Nephron progenitor cell (in vitro differentiated cells): ENCODE results near the gene DNAH17.

Experiments used
- DNase-seq: peaks from one replicate; pipeline ENCODE4 v3.0.0; 2021
- H3K27ac Mint-ChIP-seq: 2 replicates; pipeline ENCODE4 v1.8.0; 2021; ENCODE audit warnings: mild to moderate bottlenecking, moderate library complexity, mixed read lengths
- H3K27me3 Mint-ChIP-seq: 2 replicates; pipeline ENCODE4 v1.8.0; 2021; ENCODE audit warnings: mild to moderate bottlenecking, low read depth, mixed read lengths; ENCODE audit not compliant: poor library complexity
- H3K36me3 Mint-ChIP-seq: 2 replicates; pipeline ENCODE4 v1.8.0; 2021; ENCODE audit warnings: low read depth, mixed read lengths
- H3K4me1 Mint-ChIP-seq: 2 replicates; pipeline ENCODE4 v1.8.0; 2021; ENCODE audit warnings: mixed read lengths
- H3K4me3 Mint-ChIP-seq: 2 replicates; pipeline ENCODE4 v1.8.0; 2021; ENCODE audit warnings: mild to moderate bottlenecking, moderate library complexity, mixed read lengths
- H3K9me3 Mint-ChIP-seq: 2 replicates; pipeline ENCODE4 v1.8.0; 2021; ENCODE audit warnings: mild to moderate bottlenecking, moderate library complexity, mixed read lengths
- TF ChIP-seq, protein P1 (sequence below): fragments of 200-600 bp; sonication (generic); IDR thresholded peaks from 2 replicates; pipeline ENCODE4 v1.5.0; 2021; ENCODE audit warnings: antibody characterized with exemption

Gene DNAH17

DNA sequence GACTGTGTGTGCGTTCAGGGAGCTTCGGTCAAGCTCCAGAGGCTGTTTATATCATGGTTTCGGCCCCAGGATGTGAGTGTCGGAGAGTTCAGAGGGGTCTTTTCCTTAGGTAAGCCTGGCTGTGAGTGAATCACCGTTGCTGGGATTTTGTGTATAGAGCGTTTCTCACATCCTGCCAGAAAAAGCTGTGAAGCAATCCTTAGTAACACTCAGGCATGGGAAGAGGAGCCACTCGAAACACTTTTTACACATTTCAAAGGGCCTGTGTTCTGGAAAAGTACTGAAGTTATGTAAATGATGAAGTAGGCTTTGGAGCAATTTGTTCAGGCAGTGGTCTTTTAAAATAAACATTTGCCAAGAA lies 198.1 kb downstream of the DNAH17 start:
- Mint-ChIP-seq H3K4me3 (peak overlapping the region; percentile 99), H3K36me3 (peaks cover 19% of the 10 kb centered on the region), H3K4me1 (peaks cover 77% of the 10 kb centered on the region), H3K27me3 (peaks cover 2% of the 10 kb centered on the region), H3K9me3 (no peaks in the 10 kb centered on the region), H3K27ac (peak overlapping the region; percentile 94)
- TF ChIP-seq, protein P1, sequence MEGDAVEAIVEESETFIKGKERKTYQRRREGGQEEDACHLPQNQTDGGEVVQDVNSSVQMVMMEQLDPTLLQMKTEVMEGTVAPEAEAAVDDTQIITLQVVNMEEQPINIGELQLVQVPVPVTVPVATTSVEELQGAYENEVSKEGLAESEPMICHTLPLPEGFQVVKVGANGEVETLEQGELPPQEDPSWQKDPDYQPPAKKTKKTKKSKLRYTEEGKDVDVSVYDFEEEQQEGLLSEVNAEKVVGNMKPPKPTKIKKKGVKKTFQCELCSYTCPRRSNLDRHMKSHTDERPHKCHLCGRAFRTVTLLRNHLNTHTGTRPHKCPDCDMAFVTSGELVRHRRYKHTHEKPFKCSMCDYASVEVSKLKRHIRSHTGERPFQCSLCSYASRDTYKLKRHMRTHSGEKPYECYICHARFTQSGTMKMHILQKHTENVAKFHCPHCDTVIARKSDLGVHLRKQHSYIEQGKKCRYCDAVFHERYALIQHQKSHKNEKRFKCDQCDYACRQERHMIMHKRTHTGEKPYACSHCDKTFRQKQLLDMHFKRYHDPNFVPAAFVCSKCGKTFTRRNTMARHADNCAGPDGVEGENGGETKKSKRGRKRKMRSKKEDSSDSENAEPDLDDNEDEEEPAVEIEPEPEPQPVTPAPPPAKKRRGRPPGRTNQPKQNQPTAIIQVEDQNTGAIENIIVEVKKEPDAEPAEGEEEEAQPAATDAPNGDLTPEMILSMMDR = no peak
- DNase-seq = no peak

DNA sequence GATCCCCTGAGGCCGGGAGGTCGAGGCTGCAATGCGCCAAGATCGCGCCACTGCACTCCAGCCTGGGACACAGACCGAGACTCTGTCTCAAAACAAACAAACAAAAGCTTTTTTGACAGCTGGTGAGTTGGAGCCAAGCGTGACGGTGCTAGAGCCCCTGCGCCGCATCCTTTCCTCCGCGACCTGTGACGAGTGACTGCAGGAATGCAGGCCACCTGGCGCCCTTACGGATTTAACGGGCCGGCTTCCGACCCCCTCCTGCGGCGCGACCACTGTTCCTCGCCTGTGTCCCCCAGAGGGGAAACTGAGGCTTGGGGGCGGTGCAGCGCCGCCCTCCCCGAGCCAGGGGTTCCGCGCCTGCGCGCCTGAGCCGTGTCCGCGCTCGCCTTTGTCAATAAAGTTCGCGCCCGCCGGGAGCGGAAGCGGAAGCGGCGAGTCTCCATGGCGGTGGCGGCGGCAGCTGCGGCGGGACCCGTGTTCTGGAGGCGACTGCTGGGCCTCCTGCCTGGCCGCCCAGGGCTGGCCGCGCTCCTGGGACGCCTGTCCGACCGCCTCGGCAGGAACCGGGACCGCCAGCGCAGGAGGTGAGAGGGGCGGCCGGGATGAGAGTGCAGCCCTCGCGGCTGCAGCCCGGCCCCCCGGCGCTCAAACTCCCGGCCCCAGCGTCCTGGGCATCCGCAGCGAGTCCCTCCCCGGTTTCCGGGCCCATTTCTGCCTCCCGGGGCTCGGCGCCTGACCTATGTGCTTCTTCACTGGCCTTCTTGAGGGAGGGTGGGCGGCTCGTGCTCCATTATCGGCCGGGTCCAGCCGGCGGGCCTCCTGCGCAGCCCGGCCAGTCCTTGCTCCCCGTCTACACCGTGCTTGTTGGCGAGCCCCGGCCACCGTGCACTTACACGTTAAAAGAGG lies 198.7 kb downstream of the DNAH17 start, which contains the start of gene PGS1:
Gene PGS1 (plus strand): TSS at position 425 of the 906 bp plus-strand sequence. CDS start 17 bp downstream, at position 442.
- peak within 1 kb of the TSS; percentile 94 for H3K27ac Mint-ChIP-seq
- TF ChIP-seq, protein P1 = no peak
- DNase-seq = peak; percentile 76
- no peaks in the 10 kb centered on the region for H3K9me3 Mint-ChIP-seq
- peaks cover 2% of the 10 kb centered on the region for H3K27me3 Mint-ChIP-seq
- H3K4me3 Mint-ChIP-seq = peak within 1 kb of the TSS; percentile 99
- H3K4me1 Mint-ChIP-seq = peaks cover 76% of the 10 kb centered on the region
- peaks cover 19% of the 10 kb centered on the region for H3K36me3 Mint-ChIP-seq

DNA sequence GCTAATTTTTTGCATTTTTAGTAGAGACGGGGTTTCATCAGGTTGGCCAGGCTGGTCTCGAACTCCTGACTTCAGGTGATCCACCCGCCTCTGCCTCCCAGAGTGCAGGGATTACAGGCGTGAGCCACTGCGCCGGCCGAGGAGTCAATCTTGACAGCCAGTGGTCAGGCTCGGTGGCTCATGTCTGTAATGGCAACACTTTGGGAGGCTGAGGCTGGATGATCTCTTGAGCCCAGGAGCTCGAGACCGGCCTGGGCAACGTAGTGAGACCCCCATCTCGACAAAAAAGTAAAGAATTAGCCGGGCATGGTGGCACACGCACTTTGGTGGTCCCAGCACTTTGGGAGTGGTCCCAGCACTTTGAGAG lies 199.4 kb downstream of the DNAH17 start:
- Mint-ChIP-seq H3K4me3 (peak overlapping the region; percentile 99), H3K27me3 (peaks cover 2% of the 10 kb centered on the region), H3K4me1 (peaks cover 76% of the 10 kb centered on the region), H3K9me3 (no peaks in the 10 kb centered on the region), H3K36me3 (peaks cover 19% of the 10 kb centered on the region), H3K27ac (no peak overlapping the region)
- no peak for DNase-seq
- TF ChIP-seq, protein P1 = no peak

- H3K36me3 Mint-ChIP-seq = peaks cover 6% of the 10 kb centered on the region
- peaks cover 68% of the 10 kb centered on the region for H3K4me1 Mint-ChIP-seq
- H3K27ac Mint-ChIP-seq = no peak overlapping the region
- peaks cover 2% of the 10 kb centered on the region for H3K27me3 Mint-ChIP-seq
- DNase-seq = no peak
- TF ChIP-seq, protein P1 = no peak
- H3K9me3 Mint-ChIP-seq = no peaks in the 10 kb centered on the region
- no peak overlapping the region for H3K4me3 Mint-ChIP-seq
Measured at GRCh38 chr17:78376161-78376560, 201.0 kb downstream of the DNAH17 start.

- peak overlapping the region; percentile 61 for H3K27ac Mint-ChIP-seq
- H3K9me3 Mint-ChIP-seq = no peaks in the 10 kb centered on the region
Measured at GRCh38 chr17:78375401-78376151, 201.6 kb downstream of the DNAH17 start.

More at GRCh38 chr17:78375401-78376151, 201.6 kb downstream of the DNAH17 start:
- peaks cover 2% of the 10 kb centered on the region for H3K27me3 Mint-ChIP-seq
- H3K4me1 Mint-ChIP-seq = peaks cover 63% of the 10 kb centered on the region
- no peak overlapping the region for H3K4me3 Mint-ChIP-seq
- TF ChIP-seq, protein P1 = no peak
- H3K36me3 Mint-ChIP-seq = peaks cover 5% of the 10 kb centered on the region
- DNase-seq = no peak
